OCI-LY3 (cell line): ENCODE data around the gene SPATA24.
A peak's percentile ranks its signal among the peaks of the same experiment; 100 is the strongest.
"Not testable (repeated sequence)": the region's sequence is repeated elsewhere in the genome, so short reads cannot be mapped to it uniquely, and the experiment has no call there.

ENCODE experiments used
- H2AFZ ChIP-seq: fragments of 200-600, 300-600 bp; shearing (Covaris generic); 2 replicates; pipeline ENCODE4 v1.6.0; 2014; ENCODE audit warnings: antibody characterized with exemption, low read depth, low read length
- H3K27ac ChIP-seq: fragments of 200-600, 300-600 bp; sonication (generic); 2 replicates; pipeline ENCODE4 v1.5.1; 2014; ENCODE audit warnings: mild to moderate bottlenecking, low read length, moderate library complexity, mixed read lengths
- H3K27me3 ChIP-seq: fragments of 200-600, 300-600 bp; sonication (generic); 2 replicates; pipeline ENCODE4 v1.6.1; 2014; ENCODE audit warnings: low read depth, low read length, mixed read lengths
- H3K36me3 ChIP-seq: fragments of 200-600, 300-600 bp; sonication (generic); replicated peaks from 2 replicates; pipeline ENCODE3; 2014; ENCODE audit warnings: low read depth, low read length, mixed read lengths
- H3K4me1 ChIP-seq: fragments of 300-600, 200-600 bp; sonication (generic); 2 replicates; pipeline ENCODE4 v1.6.1; 2014; ENCODE audit warnings: low read length, mixed read lengths
- H3K4me2 ChIP-seq: fragments of 200-600, 300-600 bp; sonication (generic); 2 replicates; pipeline ENCODE4 v1.6.1; 2014; ENCODE audit warnings: low read length, mixed read lengths
- H3K4me3 ChIP-seq: fragments of 300-600, 200-600 bp; sonication (generic); 2 replicates; pipeline ENCODE4 v1.5.1; 2014; ENCODE audit warnings: antibody characterized with exemption, mild to moderate bottlenecking, low read length, moderate library complexity
- H3K79me2 ChIP-seq: fragments of 300-600, 200-600 bp; shearing (Covaris generic); 2 replicates; pipeline ENCODE4 v1.6.1; 2014; ENCODE audit warnings: mild to moderate bottlenecking, low read length, mixed read lengths
- H3K9ac ChIP-seq: fragments of 300-600, 200-600 bp; shearing (Covaris generic); 2 replicates; pipeline ENCODE4 v1.6.0; 2014; ENCODE audit warnings: mild to moderate bottlenecking, low read length, moderate library complexity
- H3K9me3 ChIP-seq: fragments of 200-600, 300-600 bp; shearing (Covaris generic); 2 replicates; pipeline ENCODE4 v1.6.1; 2014; ENCODE audit warnings: low read length, mixed read lengths; ENCODE audit not compliant: insufficient read depth
- H4K20me1 ChIP-seq: fragments of 200-600, 300-600 bp; sonication (generic); 2 replicates; pipeline ENCODE4 v1.6.1; 2016; ENCODE audit warnings: low read length, mixed read lengths; ENCODE audit not compliant: insufficient read depth
- EZH2phosphoT487 ChIP-seq: fragments of 200-600 bp; shearing (Covaris generic); IDR thresholded peaks from 2 replicates; pipeline ENCODE4 v1.6.1; 2018; ENCODE audit warnings: antibody characterized with exemption, mixed run types, low read depth
- TF ChIP-seq, protein P1 (sequence below): fragments of 200-600, 300-600 bp; sonication (generic); IDR thresholded peaks from 2 replicates; pipeline ENCODE4 v1.5.1; 2014; ENCODE audit warnings: antibody characterized with exemption, low read length, low read depth

SPATA24 gene

DNA sequence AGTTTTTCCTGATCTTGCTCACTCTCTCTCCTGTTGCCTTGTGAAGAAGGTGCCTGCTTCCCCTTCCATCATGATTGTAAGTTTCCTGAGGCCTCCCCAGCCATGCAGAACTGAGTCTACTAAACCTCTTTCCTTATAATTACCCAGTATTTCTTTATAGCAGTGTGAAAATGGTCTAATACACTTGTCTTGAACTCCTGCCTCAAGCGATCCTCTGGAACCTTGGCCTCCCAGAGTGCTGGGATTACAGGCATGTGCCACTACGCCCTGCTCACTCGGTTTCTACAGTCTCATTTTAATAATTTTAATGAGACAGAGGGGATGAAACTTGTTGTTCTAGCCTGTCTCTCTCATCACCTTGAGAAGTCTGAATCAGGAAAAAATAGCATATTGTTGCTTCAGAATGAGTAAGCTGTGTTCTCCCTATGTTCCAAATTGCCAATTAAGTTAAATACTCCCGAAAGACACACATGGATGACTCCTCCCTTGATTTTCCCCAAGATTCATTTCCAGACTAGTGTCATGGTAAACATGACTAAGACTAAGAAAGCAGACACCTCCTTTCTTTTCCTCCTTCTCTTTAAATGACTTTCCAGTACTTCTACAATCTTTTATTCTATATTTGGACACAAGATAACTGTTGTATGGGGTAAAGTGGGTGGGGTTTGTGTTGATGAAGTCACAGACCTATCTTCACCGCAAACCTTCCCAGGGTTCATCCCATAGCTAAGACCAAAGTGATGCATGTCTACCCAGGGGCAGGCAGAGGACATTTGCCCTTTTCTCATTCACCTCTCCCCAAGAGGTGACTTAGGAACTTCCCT lies 43.3 kb upstream of the SPATA24 start:
- Histone ChIP-seq H3K27ac (peak overlapping the region; percentile 91), H3K79me2 (no peaks in the 10 kb centered on the region), H2AFZ (no peak overlapping the region), H3K9ac (peak overlapping the region; percentile 16; the same call in 1 of the 2 replicates), H3K4me1 (peaks cover 53% of the 10 kb centered on the region), H3K27me3 (no peaks in the 10 kb centered on the region), H3K9me3 (no peaks in the 10 kb centered on the region), H3K4me3 (no peak overlapping the region; the same call in 1 of the 2 replicates), H3K4me2 (peak overlapping the region; percentile 39), H3K36me3 (no peaks in the 10 kb centered on the region), H4K20me1 (no peaks in the 10 kb centered on the region)
- TF ChIP-seq, protein P1, sequence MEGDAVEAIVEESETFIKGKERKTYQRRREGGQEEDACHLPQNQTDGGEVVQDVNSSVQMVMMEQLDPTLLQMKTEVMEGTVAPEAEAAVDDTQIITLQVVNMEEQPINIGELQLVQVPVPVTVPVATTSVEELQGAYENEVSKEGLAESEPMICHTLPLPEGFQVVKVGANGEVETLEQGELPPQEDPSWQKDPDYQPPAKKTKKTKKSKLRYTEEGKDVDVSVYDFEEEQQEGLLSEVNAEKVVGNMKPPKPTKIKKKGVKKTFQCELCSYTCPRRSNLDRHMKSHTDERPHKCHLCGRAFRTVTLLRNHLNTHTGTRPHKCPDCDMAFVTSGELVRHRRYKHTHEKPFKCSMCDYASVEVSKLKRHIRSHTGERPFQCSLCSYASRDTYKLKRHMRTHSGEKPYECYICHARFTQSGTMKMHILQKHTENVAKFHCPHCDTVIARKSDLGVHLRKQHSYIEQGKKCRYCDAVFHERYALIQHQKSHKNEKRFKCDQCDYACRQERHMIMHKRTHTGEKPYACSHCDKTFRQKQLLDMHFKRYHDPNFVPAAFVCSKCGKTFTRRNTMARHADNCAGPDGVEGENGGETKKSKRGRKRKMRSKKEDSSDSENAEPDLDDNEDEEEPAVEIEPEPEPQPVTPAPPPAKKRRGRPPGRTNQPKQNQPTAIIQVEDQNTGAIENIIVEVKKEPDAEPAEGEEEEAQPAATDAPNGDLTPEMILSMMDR, result no peak
- TF ChIP-seq EZH2phosphoT487, result no peak

DNA sequence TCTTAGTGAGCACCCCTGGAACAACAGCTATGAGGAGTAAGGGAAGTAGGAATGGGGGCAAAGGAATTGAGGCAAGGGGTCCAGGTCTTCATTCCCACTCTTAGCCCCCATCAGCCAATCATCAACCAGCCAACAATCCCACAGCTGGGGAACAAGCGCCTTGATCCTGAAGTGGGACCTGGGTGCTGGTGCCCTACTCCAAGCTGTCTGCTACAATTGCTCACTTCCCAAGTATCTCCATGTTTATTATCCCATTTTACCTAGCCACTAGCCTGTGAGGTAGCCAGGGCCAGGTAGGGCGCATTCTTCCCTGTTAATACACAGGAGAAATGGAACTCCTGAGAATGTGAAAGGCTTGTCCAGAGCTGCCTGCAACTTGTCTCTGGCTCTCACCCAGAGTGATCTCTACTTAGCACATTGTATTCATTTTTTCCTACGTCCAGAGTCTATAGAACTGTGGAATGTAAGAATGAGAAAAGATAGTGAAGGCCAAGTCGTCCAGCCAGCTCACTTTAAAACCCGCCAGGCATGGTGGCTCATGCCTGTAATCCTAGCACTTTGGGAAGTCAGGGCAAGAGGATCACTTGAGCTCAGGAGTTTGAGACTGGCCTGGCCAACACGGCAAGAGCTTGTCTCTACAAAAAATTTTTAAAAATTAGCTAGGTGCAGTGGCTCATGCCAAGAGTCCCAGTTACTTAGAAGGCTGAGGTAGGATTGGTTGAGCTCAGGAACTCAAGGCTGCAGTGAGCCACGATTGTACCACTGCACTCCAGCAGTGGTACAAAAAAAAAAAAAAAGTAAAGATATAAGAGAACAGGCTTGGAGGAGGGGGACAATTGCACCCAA lies 41.7 kb upstream of the SPATA24 start:
- H3K27ac ChIP-seq, result peak overlapping the region; percentile 91
- H3K27me3 ChIP-seq, result no peaks in the 10 kb centered on the region
- peaks cover 53% of the 10 kb centered on the region for H3K4me1 ChIP-seq
- H3K4me2 ChIP-seq, result no peak overlapping the region
- no peaks in the 10 kb centered on the region for H4K20me1 ChIP-seq
- no peak overlapping the region for H3K4me3 ChIP-seq
- H3K9me3 ChIP-seq, result no peaks in the 10 kb centered on the region
- no peak for TF ChIP-seq EZH2phosphoT487
- TF ChIP-seq, protein P1, result no peak
- no peak overlapping the region for H3K9ac ChIP-seq
- no peaks in the 10 kb centered on the region for H3K79me2 ChIP-seq
- H3K36me3 ChIP-seq, result no peaks in the 10 kb centered on the region
- H2AFZ ChIP-seq, result no peak overlapping the region

DNA sequence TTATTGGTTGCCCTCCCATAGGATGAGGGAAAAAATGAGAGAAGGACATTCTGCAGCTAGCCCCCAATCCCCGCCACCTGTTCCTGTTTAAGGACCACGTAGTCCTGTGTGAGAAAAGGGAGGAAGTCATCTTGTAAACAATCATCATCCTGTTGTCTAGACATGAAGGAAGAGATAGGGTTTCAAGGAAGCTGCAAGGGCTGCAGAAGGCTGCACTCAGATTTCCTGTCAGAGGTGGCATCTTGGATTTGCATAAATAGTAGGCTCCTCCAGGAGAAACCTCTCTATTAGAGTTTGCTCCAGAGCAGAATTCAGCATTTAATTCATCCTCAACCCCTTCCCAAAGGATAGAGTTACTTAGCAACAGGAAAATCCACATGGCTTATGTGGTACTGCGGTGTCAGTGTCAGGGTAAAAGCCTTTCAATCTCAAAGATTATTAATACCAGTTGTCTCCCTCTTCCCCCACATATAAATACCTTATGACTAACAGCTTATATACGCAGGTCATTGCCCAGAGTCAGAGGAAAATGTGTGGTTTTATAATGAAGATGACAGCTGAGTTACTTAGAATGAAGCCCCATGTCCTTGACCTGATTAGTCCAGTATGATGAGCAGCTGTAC lies 40.1 kb upstream of the SPATA24 start:
- Histone ChIP-seq H3K79me2 (no peaks in the 10 kb centered on the region), H3K9ac (no peak overlapping the region), H3K36me3 (no peaks in the 10 kb centered on the region), H3K27me3 (no peaks in the 10 kb centered on the region), H3K27ac (no peak overlapping the region), H3K4me2 (no peak overlapping the region), H2AFZ (no peak overlapping the region), H3K9me3 (no peaks in the 10 kb centered on the region), H4K20me1 (no peaks in the 10 kb centered on the region), H3K4me3 (no peak overlapping the region), H3K4me1 (peaks cover 57% of the 10 kb centered on the region)
- TF ChIP-seq, protein P1, result no peak
- no peak for TF ChIP-seq EZH2phosphoT487

DNA sequence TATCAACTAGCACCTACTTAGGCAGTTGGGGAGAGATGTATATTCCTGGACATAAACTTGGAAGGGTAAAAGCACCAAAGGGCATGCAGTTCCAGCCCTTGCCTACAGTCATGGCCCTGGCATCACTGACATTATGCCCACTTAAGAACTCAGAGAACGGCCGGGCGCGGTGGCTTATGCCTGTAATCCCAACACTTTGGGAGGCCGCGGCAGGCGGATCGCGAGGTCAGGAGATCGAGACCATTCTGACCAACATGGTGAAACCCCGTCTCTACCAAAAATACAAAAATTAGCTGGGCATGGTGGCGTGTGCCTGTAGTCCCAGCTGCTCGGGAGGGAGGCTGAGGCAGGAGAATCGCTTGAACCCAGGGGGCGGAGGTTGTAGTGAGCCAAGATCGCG lies 36.5 kb upstream of the SPATA24 start:
- not testable (repeated sequence) for H3K36me3 ChIP-seq, H3K9ac ChIP-seq
- H3K4me2 ChIP-seq, result peak overlapping the region; percentile 99; the same call in 1 of the 2 replicates

More for the DNA sequence above, 36.5 kb upstream of the SPATA24 start:
- not testable (repeated sequence) for H4K20me1 ChIP-seq, H3K27ac ChIP-seq, H3K27me3 ChIP-seq, H3K4me3 ChIP-seq, H2AFZ ChIP-seq, H3K9me3 ChIP-seq, H3K79me2 ChIP-seq
- peaks cover 43% of the 10 kb centered on the region for H3K4me1 ChIP-seq
